Measurements from ENCODE around the gene NMT2. TPM values are rescaled to one million over a fixed set of nuclear protein-coding genes. Genes with fewer than 3 reads are reported as not detected.
A peak's percentile ranks its signal among the peaks of the same experiment; 100 is the strongest.

The NMT2 gene
- total and polyA plus RNA-seq, 5 donors from 2014 or later, result 37.1 to 50.3 (median 45.7) TPM

- H3K36me3 ChIP-seq (ENCODE audit: control insufficient read depth, insufficient read depth, low read length), result no peaks in the 10 kb centered on the region
- H3K4me1 Mint-ChIP-seq, result peaks cover 0 to 6% (median 0%) of the 10 kb centered on the region in 4 donors
- peaks cover 11% of the 10 kb centered on the region for H3K27me3 Mint-ChIP-seq
- peaks cover 11% of the 10 kb centered on the region for H3K4me1 ChIP-seq (ENCODE audit: control insufficient read depth, insufficient read depth, low read length, poor library complexity, severe bottlenecking)
- H3K9me3 ChIP-seq (ENCODE audit: control insufficient read depth in 2 of 2, low read length in 2 of 2), result no peaks in the 10 kb centered on the region
- DNase-seq (peak in 2 of 3 donors; percentile 21 to 58), ATAC-seq (ENCODE audit: low read depth in 2 of 2) (no peak)
- peaks cover 0 to 1% (median 0%) of the 10 kb centered on the region in 7 donors for H3K9me3 Mint-ChIP-seq
- peak overlapping the region; percentile 73 for H3K4me3 ChIP-seq (ENCODE audit: low read depth, low read length)
- peak overlapping the region in 3 of 4 donors; percentile 14 to 50 (median 16) for H3K4me3 Mint-ChIP-seq
- no peaks in the 10 kb centered on the region for H3K36me3 Mint-ChIP-seq
- H3K27ac ChIP-seq (ENCODE audit: insufficient read depth, low read length, poor library complexity, severe bottlenecking), result no peak overlapping the region
- H3K27ac Mint-ChIP-seq, result no peak overlapping the region
- H3K27me3 ChIP-seq (ENCODE audit: control insufficient read depth, insufficient read depth, low read length), result no peaks in the 10 kb centered on the region
Observed at GRCh38 chr10:15084502-15084922, 84.0 kb downstream of the NMT2 start.

- Histone ChIP-seq H3K36me3 (ENCODE audit: control insufficient read depth, insufficient read depth, low read length) (no peaks in the 10 kb centered on the region), H3K27me3 (ENCODE audit: control insufficient read depth, insufficient read depth, low read length) (no peaks in the 10 kb centered on the region), H3K4me3 (ENCODE audit: low read depth, low read length) (peak overlapping the region; percentile 73), H3K27ac (ENCODE audit: insufficient read depth, low read length, poor library complexity, severe bottlenecking) (no peak overlapping the region), H3K9me3 (ENCODE audit: control insufficient read depth in 2 of 2, low read length in 2 of 2) (no peaks in the 10 kb centered on the region), H3K4me1 (ENCODE audit: control insufficient read depth, insufficient read depth, low read length, poor library complexity, severe bottlenecking) (peaks cover 10% of the 10 kb centered on the region)
- Mint-ChIP-seq H3K4me3 (peak overlapping the region in 3 of 4 donors; percentile 14 to 50 (median 16)), H3K9me3 (peaks cover 0 to 1% (median 0%) of the 10 kb centered on the region in 7 donors), H3K36me3 (no peaks in the 10 kb centered on the region), H3K27me3 (peaks cover 11% of the 10 kb centered on the region), H3K4me1 (peaks cover 0 to 6% (median 0%) of the 10 kb centered on the region in 4 donors), H3K27ac (no peak overlapping the region)
- DNase-seq (no peak), ATAC-seq (ENCODE audit: low read depth in 2 of 2) (no peak)
Observed at GRCh38 chr10:15083674-15084501, 84.6 kb downstream of the NMT2 start.

- H3K4me1 Mint-ChIP-seq, result no peaks in the 10 kb centered on the region
- H3K27me3 Mint-ChIP-seq, result peaks cover 15% of the 10 kb centered on the region
- Histone ChIP-seq H3K4me3 (ENCODE audit: low read depth, low read length) (no peak overlapping the region), H3K27me3 (ENCODE audit: control insufficient read depth, insufficient read depth, low read length) (peaks cover 2% of the 10 kb centered on the region), H3K36me3 (ENCODE audit: control insufficient read depth, insufficient read depth, low read length) (no peaks in the 10 kb centered on the region), H3K4me1 (ENCODE audit: control insufficient read depth, insufficient read depth, low read length, poor library complexity, severe bottlenecking) (no peaks in the 10 kb centered on the region), H3K9me3 (ENCODE audit: control insufficient read depth in 2 of 2, low read length in 2 of 2) (no peaks in the 10 kb centered on the region), H3K27ac (ENCODE audit: insufficient read depth, low read length, poor library complexity, severe bottlenecking) (no peak overlapping the region)
- H3K9me3 Mint-ChIP-seq, result no peaks in the 10 kb centered on the region
- no peak overlapping the region for H3K27ac Mint-ChIP-seq
- DNase-seq (no peak), ATAC-seq (ENCODE audit: low read depth in 2 of 2) (no peak)
- no peaks in the 10 kb centered on the region for H3K36me3 Mint-ChIP-seq
- H3K4me3 Mint-ChIP-seq, result no peak overlapping the region
Observed at GRCh38 chr10:15075421-15075820, 93.1 kb downstream of the NMT2 start.

DNA sequence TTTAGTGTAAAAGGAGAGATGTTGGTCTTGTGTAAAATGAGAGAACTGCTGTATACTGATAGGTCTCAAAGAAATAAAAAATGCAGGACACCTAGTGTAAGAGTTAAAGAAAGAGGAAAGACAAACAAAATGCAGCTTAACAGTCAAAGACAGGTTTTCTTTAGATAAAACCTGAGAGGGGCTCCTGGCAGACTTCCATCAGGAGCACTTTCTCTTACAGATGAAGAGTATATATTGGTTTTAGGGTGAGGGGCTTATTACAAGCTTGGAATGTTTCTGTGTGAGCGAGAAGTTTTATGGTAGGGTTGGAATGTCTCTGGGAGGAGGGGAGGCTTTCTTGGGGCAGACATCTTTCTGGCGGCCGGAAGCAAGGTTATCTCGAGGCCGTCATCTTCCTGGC, 96.1 kb downstream of the NMT2 start:
- no peaks in the 10 kb centered on the region for H3K4me1 ChIP-seq (ENCODE audit: control insufficient read depth, insufficient read depth, low read length, poor library complexity, severe bottlenecking)
- ATAC-seq (ENCODE audit: low read depth in 2 of 2), result no peak
- DNase-seq, result no peak
- Mint-ChIP-seq H3K4me1 (peaks cover 0 to 6% (median 0%) of the 10 kb centered on the region in 4 donors), H3K27ac (no peak overlapping the region), H3K27me3 (peaks cover 11% of the 10 kb centered on the region), H3K36me3 (no peaks in the 10 kb centered on the region), H3K4me3 (no peak overlapping the region), H3K9me3 (peaks cover 0 to 7% (median 0%) of the 10 kb centered on the region in 7 donors)
- H3K9me3 ChIP-seq (ENCODE audit: control insufficient read depth in 2 of 2, low read length in 2 of 2), result no peaks in the 10 kb centered on the region
- H3K4me3 ChIP-seq (ENCODE audit: low read depth, low read length), result no peak overlapping the region
- peaks cover 4% of the 10 kb centered on the region for H3K27me3 ChIP-seq (ENCODE audit: control insufficient read depth, insufficient read depth, low read length)
- no peaks in the 10 kb centered on the region for H3K36me3 ChIP-seq (ENCODE audit: control insufficient read depth, insufficient read depth, low read length)
- H3K27ac ChIP-seq (ENCODE audit: insufficient read depth, low read length, poor library complexity, severe bottlenecking), result no peak overlapping the region

GRCh38 chr10:15069230-15069629, 99.3 kb downstream of the NMT2 start:
- no peaks in the 10 kb centered on the region for H3K4me1 ChIP-seq (ENCODE audit: control insufficient read depth, insufficient read depth, low read length, poor library complexity, severe bottlenecking)
- H3K4me3 ChIP-seq (ENCODE audit: low read depth, low read length), result no peak overlapping the region
- H3K27me3 Mint-ChIP-seq, result peaks cover 18% of the 10 kb centered on the region
- H3K9me3 Mint-ChIP-seq, result peaks cover 0 to 10% (median 0%) of the 10 kb centered on the region in 7 donors
- no peaks in the 10 kb centered on the region for H3K36me3 Mint-ChIP-seq
- no peak overlapping the region for H3K4me3 Mint-ChIP-seq
- H3K36me3 ChIP-seq (ENCODE audit: control insufficient read depth, insufficient read depth, low read length), result no peaks in the 10 kb centered on the region
- DNase-seq (no peak), ATAC-seq (ENCODE audit: low read depth in 2 of 2) (no peak)
- H3K9me3 ChIP-seq (ENCODE audit: control insufficient read depth in 2 of 2, low read length in 2 of 2), result no peaks in the 10 kb centered on the region
- H3K27me3 ChIP-seq (ENCODE audit: control insufficient read depth, insufficient read depth, low read length), result peaks cover 6% of the 10 kb centered on the region
- H3K4me1 Mint-ChIP-seq, result peaks cover 0 to 6% (median 0%) of the 10 kb centered on the region in 4 donors
- H3K27ac ChIP-seq (ENCODE audit: insufficient read depth, low read length, poor library complexity, severe bottlenecking), result no peak overlapping the region
- no peak overlapping the region for H3K27ac Mint-ChIP-seq

- peaks cover 0 to 6% (median 0%) of the 10 kb centered on the region in 4 donors for H3K4me1 Mint-ChIP-seq
- H3K27me3 ChIP-seq (ENCODE audit: control insufficient read depth, insufficient read depth, low read length), result peaks cover 6% of the 10 kb centered on the region
- no peaks in the 10 kb centered on the region for H3K36me3 ChIP-seq (ENCODE audit: control insufficient read depth, insufficient read depth, low read length)
- H3K27me3 Mint-ChIP-seq, result peaks cover 18% of the 10 kb centered on the region
- no peak overlapping the region for H3K4me3 ChIP-seq (ENCODE audit: low read depth, low read length)
- H3K9me3 Mint-ChIP-seq, result peaks cover 0 to 10% (median 0%) of the 10 kb centered on the region in 7 donors
- no peaks in the 10 kb centered on the region for H3K4me1 ChIP-seq (ENCODE audit: control insufficient read depth, insufficient read depth, low read length, poor library complexity, severe bottlenecking)
- H3K27ac ChIP-seq (ENCODE audit: insufficient read depth, low read length, poor library complexity, severe bottlenecking), result no peak overlapping the region
- H3K4me3 Mint-ChIP-seq, result no peak overlapping the region
- H3K36me3 Mint-ChIP-seq, result no peaks in the 10 kb centered on the region
- no peak overlapping the region for H3K27ac Mint-ChIP-seq
- DNase-seq (no peak), ATAC-seq (ENCODE audit: low read depth in 2 of 2) (no peak)
- H3K9me3 ChIP-seq (ENCODE audit: control insufficient read depth in 2 of 2, low read length in 2 of 2), result no peaks in the 10 kb centered on the region
Observed at GRCh38 chr10:15068802-15069201, 99.7 kb downstream of the NMT2 start.

- no peaks in the 10 kb centered on the region for H3K9me3 ChIP-seq (ENCODE audit: control insufficient read depth in 2 of 2, low read length in 2 of 2)
- Mint-ChIP-seq H3K27me3 (peaks cover 16% of the 10 kb centered on the region), H3K36me3 (no peaks in the 10 kb centered on the region), H3K9me3 (peaks cover 0 to 10% (median 0%) of the 10 kb centered on the region in 7 donors), H3K4me3 (no peak overlapping the region), H3K4me1 (peaks cover 0 to 6% (median 0%) of the 10 kb centered on the region in 4 donors), H3K27ac (no peak overlapping the region)
- H3K27me3 ChIP-seq (ENCODE audit: control insufficient read depth, insufficient read depth, low read length), result peaks cover 3% of the 10 kb centered on the region
- DNase-seq, result no peak
- H3K36me3 ChIP-seq (ENCODE audit: control insufficient read depth, insufficient read depth, low read length), result no peaks in the 10 kb centered on the region
- ATAC-seq (ENCODE audit: low read depth in 2 of 2), result no peak
- H3K27ac ChIP-seq (ENCODE audit: insufficient read depth, low read length, poor library complexity, severe bottlenecking), result no peak overlapping the region
- no peaks in the 10 kb centered on the region for H3K4me1 ChIP-seq (ENCODE audit: control insufficient read depth, insufficient read depth, low read length, poor library complexity, severe bottlenecking)
- H3K4me3 ChIP-seq (ENCODE audit: low read depth, low read length), result no peak overlapping the region
Observed at GRCh38 chr10:15067154-15067553, 101.3 kb downstream of the NMT2 start.

All from CD4-positive, CD25-positive, alpha-beta regulatory T cell (primary cell).